Measurements from ENCODE around the gene MRPL44. TPM values are rescaled to one million over a fixed set of nuclear protein-coding genes. Genes with fewer than 3 reads are reported as not detected.

Gene MRPL44
- polyA plus RNA-seq, 3 donors = 7.5 to 28.4 (median 25.7) TPM

DNA sequence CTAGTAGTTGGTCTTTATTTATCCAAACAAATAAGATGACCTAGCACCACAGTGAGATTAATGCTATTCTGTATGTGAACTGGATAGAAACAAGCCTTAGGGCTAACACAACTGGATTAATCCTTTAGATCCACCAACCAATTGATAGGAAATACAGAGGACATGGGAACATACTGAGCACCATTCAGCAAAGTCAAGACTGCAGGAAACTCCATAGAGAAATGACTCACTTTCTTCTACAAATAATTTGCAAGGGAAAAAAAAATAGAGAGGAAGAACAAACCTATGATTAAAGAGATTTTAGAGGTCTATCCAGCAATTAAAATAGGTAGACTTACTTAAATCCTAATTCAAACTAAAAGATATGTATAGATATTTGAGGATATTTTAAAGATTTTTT, 36.1 kb upstream of the MRPL44 start:
- Histone ChIP-seq H3K4me3 (replicated peaks in 1 of 3; ENCODE audit: low read depth in 2 of 3, low read length in 3 of 3) (no peak overlapping the region), H3K9me3 (replicated peaks in 1 of 2; ENCODE audit: control insufficient read depth in 1 of 2, insufficient read depth in 1 of 2, low read length in 2 of 2) (no peaks in the 10 kb centered on the region), H3K27me3 (ENCODE audit: control insufficient read depth in 2 of 2, insufficient read depth in 2 of 2, low read length in 2 of 2) (no peaks in the 10 kb centered on the region), H3K36me3 (replicated peaks in 1 of 2; ENCODE audit: control insufficient read depth in 1 of 2, insufficient read depth in 2 of 2, low read length in 2 of 2) (peaks cover 0 to 3% of the 10 kb centered on the region in 2 donors), H3K4me2 (replicated peaks; ENCODE audit: extremely low read depth, low read length, poor library complexity, severe bottlenecking) (no peak overlapping the region), H3K79me2 (ENCODE audit: insufficient read depth, low read length) (peaks cover 95% of the 10 kb centered on the region), H2AFZ (ENCODE audit: insufficient read depth, low read depth, low read length, poor library complexity, severe bottlenecking) (no peak overlapping the region), H4K20me1 (ENCODE audit: insufficient read depth, low read length) (peaks cover 79% of the 10 kb centered on the region), H3K9ac (ENCODE audit: insufficient read depth, low read length, poor library complexity, severe bottlenecking) (no peak overlapping the region), H3K4me1 (ENCODE audit: control insufficient read depth in 1 of 2, insufficient read depth in 2 of 2, low read length in 2 of 2) (peaks cover 55 to 66% of the 10 kb centered on the region in 2 donors), H3K27ac (ENCODE audit: low read depth in 1 of 2, low read length in 2 of 2) (peak overlapping the region in 1 of 2 donors; percentile 80)
- H3K36me3 Mint-ChIP-seq = peaks cover 18 to 26% of the 10 kb centered on the region in 2 donors
- H3K4me1 Mint-ChIP-seq = peaks cover 82% of the 10 kb centered on the region
- no peak overlapping the region for H3K4me3 Mint-ChIP-seq
- intact Hi-C loops (cut with micrococcal nuclease) = no loop called here
- H3K27me3 Mint-ChIP-seq (ENCODE audit: low read depth in 3 of 3) = peaks cover 0 to 2% (median 1%) of the 10 kb centered on the region in 3 donors
- TF ChIP-seq, protein P1, sequence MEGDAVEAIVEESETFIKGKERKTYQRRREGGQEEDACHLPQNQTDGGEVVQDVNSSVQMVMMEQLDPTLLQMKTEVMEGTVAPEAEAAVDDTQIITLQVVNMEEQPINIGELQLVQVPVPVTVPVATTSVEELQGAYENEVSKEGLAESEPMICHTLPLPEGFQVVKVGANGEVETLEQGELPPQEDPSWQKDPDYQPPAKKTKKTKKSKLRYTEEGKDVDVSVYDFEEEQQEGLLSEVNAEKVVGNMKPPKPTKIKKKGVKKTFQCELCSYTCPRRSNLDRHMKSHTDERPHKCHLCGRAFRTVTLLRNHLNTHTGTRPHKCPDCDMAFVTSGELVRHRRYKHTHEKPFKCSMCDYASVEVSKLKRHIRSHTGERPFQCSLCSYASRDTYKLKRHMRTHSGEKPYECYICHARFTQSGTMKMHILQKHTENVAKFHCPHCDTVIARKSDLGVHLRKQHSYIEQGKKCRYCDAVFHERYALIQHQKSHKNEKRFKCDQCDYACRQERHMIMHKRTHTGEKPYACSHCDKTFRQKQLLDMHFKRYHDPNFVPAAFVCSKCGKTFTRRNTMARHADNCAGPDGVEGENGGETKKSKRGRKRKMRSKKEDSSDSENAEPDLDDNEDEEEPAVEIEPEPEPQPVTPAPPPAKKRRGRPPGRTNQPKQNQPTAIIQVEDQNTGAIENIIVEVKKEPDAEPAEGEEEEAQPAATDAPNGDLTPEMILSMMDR (IDR thresholded peaks at IDR 0.05) = no peak
- H3K27ac Mint-ChIP-seq = peak overlapping the region in 3 of 7 donors; percentile 3 to 96 (median 33)
- H3K9me3 Mint-ChIP-seq = peaks cover 0 to 2% (median 0%) of the 10 kb centered on the region in 7 donors
- DNase-seq = no peak

DNA sequence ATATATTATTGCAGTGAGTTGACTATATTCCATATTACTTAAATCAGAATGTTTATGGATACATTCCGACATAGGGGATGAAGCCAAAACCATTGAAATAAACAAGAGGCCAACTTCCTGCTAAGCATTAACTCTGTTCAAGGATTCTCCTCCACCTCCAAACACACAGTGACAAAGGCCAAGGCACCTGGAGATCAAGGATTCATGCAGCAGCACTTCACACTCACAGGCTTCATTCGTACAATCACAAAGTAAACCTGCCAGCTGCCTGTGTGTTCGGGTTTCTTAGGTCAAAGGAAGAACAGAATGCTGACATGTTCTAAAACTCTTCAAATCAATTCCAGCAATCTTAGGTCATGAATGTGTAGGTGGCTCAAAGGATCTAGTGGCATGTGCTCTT, 35.0 kb upstream of the MRPL44 start:
- no peaks in the 10 kb centered on the region for H3K36me3 ChIP-seq (replicated peaks in 1 of 2; ENCODE audit: control insufficient read depth in 1 of 2, insufficient read depth in 2 of 2, low read length in 2 of 2)
- no peak overlapping the region for H3K4me3 ChIP-seq (replicated peaks in 1 of 3; ENCODE audit: low read depth in 2 of 3, low read length in 3 of 3)
- TF ChIP-seq, protein P1 (IDR thresholded peaks at IDR 0.05) = no peak
- WGBS (ENCODE audit: insufficient coverage) = 90% methylated on average over 2 of the region's 3 CpGs
- H3K4me2 ChIP-seq (replicated peaks; ENCODE audit: extremely low read depth, low read length, poor library complexity, severe bottlenecking) = no peak overlapping the region
- no peak overlapping the region for H3K9ac ChIP-seq (ENCODE audit: insufficient read depth, low read length, poor library complexity, severe bottlenecking)
- H3K79me2 ChIP-seq (ENCODE audit: insufficient read depth, low read length) = peaks cover 97% of the 10 kb centered on the region
- H3K9me3 ChIP-seq (replicated peaks in 1 of 2; ENCODE audit: control insufficient read depth in 1 of 2, insufficient read depth in 1 of 2, low read length in 2 of 2) = peaks cover 0 to 5% of the 10 kb centered on the region in 2 donors
- peaks cover 10 to 20% of the 10 kb centered on the region in 2 donors for H3K36me3 Mint-ChIP-seq
- intact Hi-C loops (cut with micrococcal nuclease) = no loop called here
- no peaks in the 10 kb centered on the region for H3K27me3 ChIP-seq (ENCODE audit: control insufficient read depth in 2 of 2, insufficient read depth in 2 of 2, low read length in 2 of 2)
- H3K4me1 Mint-ChIP-seq = peaks cover 72% of the 10 kb centered on the region
- peak overlapping the region in 4 of 7 donors; percentile 38 to 60 (median 56) for H3K27ac Mint-ChIP-seq
- peaks cover 0 to 5% (median 2%) of the 10 kb centered on the region in 7 donors for H3K9me3 Mint-ChIP-seq
- peaks cover 86% of the 10 kb centered on the region for H4K20me1 ChIP-seq (ENCODE audit: insufficient read depth, low read length)
- peaks cover 44 to 55% of the 10 kb centered on the region in 2 donors for H3K4me1 ChIP-seq (ENCODE audit: control insufficient read depth in 1 of 2, insufficient read depth in 2 of 2, low read length in 2 of 2)
- no peak overlapping the region for H2AFZ ChIP-seq (ENCODE audit: insufficient read depth, low read depth, low read length, poor library complexity, severe bottlenecking)
- no peak overlapping the region for H3K4me3 Mint-ChIP-seq
- peaks cover 0 to 2% (median 1%) of the 10 kb centered on the region in 3 donors for H3K27me3 Mint-ChIP-seq (ENCODE audit: low read depth in 3 of 3)
- peak overlapping the region in 1 of 2 donors; percentile 80 for H3K27ac ChIP-seq (ENCODE audit: low read depth in 1 of 2, low read length in 2 of 2)
- DNase-seq = no peak

Measured in CD14-positive monocyte (primary cell).